ENCODE measurements around the gene PLA2R1. TPM values are rescaled to one million over a fixed set of nuclear protein-coding genes. Genes with fewer than 3 reads are reported as not detected.

The PLA2R1 gene
- total RNA-seq, 1 experiment from 2014 or later = 0.39 TPM

DNA sequence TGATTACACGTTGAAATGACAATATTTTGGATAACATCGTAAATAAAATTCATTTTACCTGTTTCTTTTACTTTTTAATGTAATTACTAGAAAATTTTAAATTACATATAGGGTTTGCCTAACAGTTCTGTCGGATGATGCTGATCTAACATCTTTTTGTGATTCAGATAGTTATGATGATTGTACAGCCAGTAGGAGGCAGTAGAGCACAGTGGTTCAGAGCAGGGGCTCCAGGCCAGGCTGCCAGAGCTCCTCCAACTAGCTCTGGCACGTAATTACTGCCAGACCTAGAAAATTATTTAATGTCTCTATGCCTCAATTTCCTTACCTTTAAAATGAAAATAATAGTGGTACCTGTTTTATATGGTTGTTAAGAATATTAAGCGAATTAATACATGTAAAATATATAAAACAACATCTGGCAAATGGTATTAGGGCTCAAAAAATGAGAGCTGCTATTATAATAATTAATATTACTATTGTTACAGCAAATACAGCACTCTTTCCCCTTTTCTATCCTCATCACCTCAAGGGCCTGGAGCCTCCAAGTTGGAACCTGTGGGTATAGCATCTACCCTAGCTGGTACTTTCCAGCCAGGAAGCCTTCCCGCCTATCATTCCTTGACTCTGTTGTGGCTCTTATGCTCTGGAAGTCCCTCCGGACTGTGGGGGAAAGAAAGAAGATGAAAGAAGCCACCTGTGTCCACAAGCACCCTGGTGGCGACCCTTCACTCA is 47.7 kb upstream of the PLA2R1 start:
- no peaks in the 10 kb centered on the region for H3K9me3 ChIP-seq
- no peaks in the 10 kb centered on the region for H3K27me3 Mint-ChIP-seq (ENCODE audit: insufficient read depth, unreplicated experiment)
- no peaks in the 10 kb centered on the region for H3K36me3 Mint-ChIP-seq (ENCODE audit: insufficient read depth, unreplicated experiment)
- TF ChIP-seq, protein P1, sequence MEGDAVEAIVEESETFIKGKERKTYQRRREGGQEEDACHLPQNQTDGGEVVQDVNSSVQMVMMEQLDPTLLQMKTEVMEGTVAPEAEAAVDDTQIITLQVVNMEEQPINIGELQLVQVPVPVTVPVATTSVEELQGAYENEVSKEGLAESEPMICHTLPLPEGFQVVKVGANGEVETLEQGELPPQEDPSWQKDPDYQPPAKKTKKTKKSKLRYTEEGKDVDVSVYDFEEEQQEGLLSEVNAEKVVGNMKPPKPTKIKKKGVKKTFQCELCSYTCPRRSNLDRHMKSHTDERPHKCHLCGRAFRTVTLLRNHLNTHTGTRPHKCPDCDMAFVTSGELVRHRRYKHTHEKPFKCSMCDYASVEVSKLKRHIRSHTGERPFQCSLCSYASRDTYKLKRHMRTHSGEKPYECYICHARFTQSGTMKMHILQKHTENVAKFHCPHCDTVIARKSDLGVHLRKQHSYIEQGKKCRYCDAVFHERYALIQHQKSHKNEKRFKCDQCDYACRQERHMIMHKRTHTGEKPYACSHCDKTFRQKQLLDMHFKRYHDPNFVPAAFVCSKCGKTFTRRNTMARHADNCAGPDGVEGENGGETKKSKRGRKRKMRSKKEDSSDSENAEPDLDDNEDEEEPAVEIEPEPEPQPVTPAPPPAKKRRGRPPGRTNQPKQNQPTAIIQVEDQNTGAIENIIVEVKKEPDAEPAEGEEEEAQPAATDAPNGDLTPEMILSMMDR (IDR thresholded peaks at IDR 0.05; ENCODE audit: insufficient read depth in 1 of 2, low read depth in 1 of 2, low read length in 1 of 2, severe bottlenecking in 1 of 2, unreplicated experiment in 1 of 2) = peak; percentile 76 to 84
- POLR2A ChIA-PET = no interaction called here
- H3K4me3 Mint-ChIP-seq (ENCODE audit: unreplicated experiment) = no peak overlapping the region
- BruUV-seq (replicated peaks) = no TSS peak
- H3K27ac Mint-ChIP-seq (ENCODE audit: unreplicated experiment) = no peak overlapping the region
- no peaks in the 10 kb centered on the region for H3K4me1 ChIP-seq
- peak; percentile 47 to 74 for DNase-seq
- H3K4me3 ChIP-seq (ENCODE audit: low read depth, low read length) = no peak overlapping the region
- intact Hi-C loops (cut with micrococcal nuclease; ENCODE audit: unreplicated experiment) = loop anchor here (1.0 kb wide), 6 partner anchors 100 to 953 kb away; no protein-coding TSS in a partner anchor
- H3K4me1 Mint-ChIP-seq (ENCODE audit: low read depth, unreplicated experiment) = no peaks in the 10 kb centered on the region
- CTCF ChIA-PET = interaction anchor here (0.6 to 1.8 kb wide), 12 partner anchors 13 to 954 kb away, joined by 3 to 17 read pairs (median 4); no protein-coding TSS in a partner anchor
- no peaks in the 10 kb centered on the region for H3K27me3 ChIP-seq (replicated peaks; ENCODE audit: control insufficient read depth, insufficient read depth, low read length)
- no peaks in the 10 kb centered on the region for H3K36me3 ChIP-seq (ENCODE audit: control insufficient read depth, insufficient read depth, low read length)
- no peaks in the 10 kb centered on the region for H3K9me3 Mint-ChIP-seq (ENCODE audit: unreplicated experiment)

DNA sequence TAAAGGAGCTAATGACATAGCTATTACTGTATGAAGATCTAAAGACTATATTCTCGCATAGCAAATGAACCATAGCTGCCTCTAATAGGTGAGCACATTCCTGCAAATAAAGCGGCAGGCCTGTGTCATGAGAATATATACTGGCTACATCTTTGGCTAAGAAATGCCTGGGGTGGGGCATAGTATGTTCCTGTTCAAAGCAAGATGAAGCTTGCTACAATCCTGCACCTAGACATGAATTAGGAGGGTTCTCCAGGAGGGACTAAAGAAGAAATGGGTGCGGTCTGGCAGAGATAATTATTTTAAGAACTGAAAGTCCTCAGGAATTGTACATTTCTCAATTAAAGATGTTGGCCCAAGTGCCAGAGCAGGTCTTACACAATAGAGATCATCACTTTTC is 46.8 kb upstream of the PLA2R1 start:
- Histone ChIP-seq H3K9me3 (no peaks in the 10 kb centered on the region), H3K4me1 (no peaks in the 10 kb centered on the region), H3K36me3 (ENCODE audit: control insufficient read depth, insufficient read depth, low read length) (no peaks in the 10 kb centered on the region), H3K4me3 (ENCODE audit: low read depth, low read length) (no peak overlapping the region), H3K27me3 (replicated peaks; ENCODE audit: control insufficient read depth, insufficient read depth, low read length) (no peaks in the 10 kb centered on the region)
- no peaks in the 10 kb centered on the region for H3K9me3 Mint-ChIP-seq (ENCODE audit: unreplicated experiment)
- no peaks in the 10 kb centered on the region for H3K27me3 Mint-ChIP-seq (ENCODE audit: insufficient read depth, unreplicated experiment)
- no peaks in the 10 kb centered on the region for H3K4me1 Mint-ChIP-seq (ENCODE audit: low read depth, unreplicated experiment)
- CTCF ChIA-PET = interaction anchor here (1.3 to 1.8 kb wide), 4 partner anchors 101 to 861 kb away, joined by 4 to 17 read pairs (median 12); no protein-coding TSS in a partner anchor
- no TSS peak for BruUV-seq (replicated peaks)
- POLR2A ChIA-PET = no interaction called here
- TF ChIP-seq, protein P1 (IDR thresholded peaks at IDR 0.05; ENCODE audit: insufficient read depth in 1 of 2, low read depth in 1 of 2, low read length in 1 of 2, severe bottlenecking in 1 of 2, unreplicated experiment in 1 of 2) = no peak
- no peak overlapping the region for H3K4me3 Mint-ChIP-seq (ENCODE audit: unreplicated experiment)
- no peaks in the 10 kb centered on the region for H3K36me3 Mint-ChIP-seq (ENCODE audit: insufficient read depth, unreplicated experiment)
- intact Hi-C loops (cut with micrococcal nuclease; ENCODE audit: unreplicated experiment) = no loop called here
- H3K27ac Mint-ChIP-seq (ENCODE audit: unreplicated experiment) = no peak overlapping the region
- DNase-seq = no peak

DNA sequence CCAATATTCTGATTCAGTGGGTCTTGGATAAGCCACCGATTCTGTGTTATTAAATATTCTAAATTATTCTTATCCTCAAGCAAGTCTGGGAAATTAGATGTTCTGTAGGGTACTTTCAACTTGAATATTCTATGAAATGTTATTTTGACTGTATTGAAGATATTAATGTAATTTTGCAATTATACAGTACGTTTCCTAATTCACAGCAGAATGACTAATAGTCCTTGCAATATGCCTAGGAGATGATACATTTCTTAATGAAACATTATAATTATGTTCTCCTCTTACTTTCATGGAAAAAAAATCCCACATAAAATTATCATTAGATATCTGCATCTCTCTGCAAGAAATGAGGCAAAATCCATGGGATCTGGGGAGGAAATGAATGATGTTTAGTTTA is 46.2 kb upstream of the PLA2R1 start:
- BruUV-seq (replicated peaks) = no TSS peak
- H3K9me3 Mint-ChIP-seq (ENCODE audit: unreplicated experiment) = no peaks in the 10 kb centered on the region
- CTCF ChIA-PET = no interaction called here

More for the DNA sequence above, 46.2 kb upstream of the PLA2R1 start:
- Histone ChIP-seq H3K27me3 (replicated peaks; ENCODE audit: control insufficient read depth, insufficient read depth, low read length) (no peaks in the 10 kb centered on the region; the same call in 1 of the 2 replicates), H3K4me1 (no peaks in the 10 kb centered on the region), H3K36me3 (ENCODE audit: control insufficient read depth, insufficient read depth, low read length) (no peaks in the 10 kb centered on the region), H3K9me3 (no peaks in the 10 kb centered on the region), H3K4me3 (ENCODE audit: low read depth, low read length) (no peak overlapping the region)
- Mint-ChIP-seq H3K4me1 (ENCODE audit: low read depth, unreplicated experiment) (peaks cover 2% of the 10 kb centered on the region), H3K36me3 (ENCODE audit: insufficient read depth, unreplicated experiment) (no peaks in the 10 kb centered on the region), H3K27ac (ENCODE audit: unreplicated experiment) (no peak overlapping the region), H3K4me3 (ENCODE audit: unreplicated experiment) (no peak overlapping the region), H3K27me3 (ENCODE audit: insufficient read depth, unreplicated experiment) (no peaks in the 10 kb centered on the region)
- intact Hi-C loops (cut with micrococcal nuclease; ENCODE audit: unreplicated experiment) = no loop called here
- DNase-seq = no peak
- TF ChIP-seq, protein P1 (IDR thresholded peaks at IDR 0.05; ENCODE audit: insufficient read depth in 1 of 2, low read depth in 1 of 2, low read length in 1 of 2, severe bottlenecking in 1 of 2, unreplicated experiment in 1 of 2) = no peak
- POLR2A ChIA-PET = no interaction called here

Measured in Caco-2 (cell line).